Stimulated activated CD4-positive, alpha-beta T cell treated with anti-CD3 and anti-CD28 coated beads, Interleukin-12 subunit alpha, Interleukin-12 subunit beta, amount 100 ng/mL, for 24 hours (primary cell): Measurements from ENCODE around the gene ALOX15B.
"Not testable (repeated sequence)": the region's sequence is repeated elsewhere in the genome, so short reads cannot be mapped to it uniquely, and the experiment has no call there.

ENCODE experiments used
- DNase-seq, 2 experiments: peaks; one replicate each; pipeline ENCODE4 v3.0.0-alpha.2; 2020; ENCODE audit warnings: low read depth in 2 of 2

ALOX15B gene

DNA sequence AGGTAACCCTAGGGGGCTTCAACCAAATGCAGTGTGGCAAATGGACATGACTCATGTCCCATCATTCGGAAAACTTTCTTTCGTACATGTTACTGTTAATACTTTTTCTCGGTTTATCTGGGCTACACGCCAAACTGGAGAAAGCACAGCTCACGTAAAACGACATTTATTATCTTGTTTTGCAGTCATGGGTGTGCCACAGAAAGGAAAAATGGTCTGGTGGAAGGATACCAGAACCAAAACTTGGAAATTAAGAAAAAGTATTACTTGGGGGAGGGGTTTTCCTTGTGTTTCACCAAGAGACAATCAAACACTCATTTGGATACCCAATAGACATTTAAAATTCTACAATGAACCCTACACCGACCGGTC is 23.6 kb downstream of the ALOX15B start:
- no peak for DNase-seq

DNA sequence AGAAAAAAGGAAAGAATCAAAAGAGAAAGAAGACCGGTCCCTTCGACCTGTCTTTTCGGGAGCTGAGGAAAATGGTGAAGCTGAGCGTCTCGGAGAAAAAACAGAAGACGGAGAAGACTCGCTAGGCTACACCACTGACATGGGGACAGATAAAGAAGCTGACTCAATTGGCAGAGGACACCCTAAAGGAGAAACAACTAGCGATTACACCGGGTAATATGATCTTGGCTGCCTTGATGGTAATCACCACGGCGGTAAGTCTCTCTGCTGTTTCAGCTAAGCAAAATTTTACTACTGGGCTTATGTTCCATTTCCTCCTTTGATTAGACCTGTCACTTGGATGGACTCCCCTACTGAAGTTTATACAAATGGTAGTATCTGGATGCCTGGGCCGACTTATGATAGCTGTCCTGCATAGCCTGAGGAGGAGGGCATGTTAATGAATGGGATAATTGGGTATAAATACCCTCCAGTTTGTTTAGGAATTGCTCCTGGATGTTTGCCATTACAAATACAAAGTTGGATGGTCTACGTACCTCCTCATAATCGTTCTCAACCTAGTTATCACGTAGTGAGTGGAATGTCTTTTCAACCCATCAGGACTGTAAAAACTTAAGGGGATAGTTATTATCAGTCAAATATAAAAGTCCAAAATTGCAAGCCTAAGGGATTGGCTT is 24.1 kb downstream of the ALOX15B start:
- no peak for DNase-seq

DNA sequence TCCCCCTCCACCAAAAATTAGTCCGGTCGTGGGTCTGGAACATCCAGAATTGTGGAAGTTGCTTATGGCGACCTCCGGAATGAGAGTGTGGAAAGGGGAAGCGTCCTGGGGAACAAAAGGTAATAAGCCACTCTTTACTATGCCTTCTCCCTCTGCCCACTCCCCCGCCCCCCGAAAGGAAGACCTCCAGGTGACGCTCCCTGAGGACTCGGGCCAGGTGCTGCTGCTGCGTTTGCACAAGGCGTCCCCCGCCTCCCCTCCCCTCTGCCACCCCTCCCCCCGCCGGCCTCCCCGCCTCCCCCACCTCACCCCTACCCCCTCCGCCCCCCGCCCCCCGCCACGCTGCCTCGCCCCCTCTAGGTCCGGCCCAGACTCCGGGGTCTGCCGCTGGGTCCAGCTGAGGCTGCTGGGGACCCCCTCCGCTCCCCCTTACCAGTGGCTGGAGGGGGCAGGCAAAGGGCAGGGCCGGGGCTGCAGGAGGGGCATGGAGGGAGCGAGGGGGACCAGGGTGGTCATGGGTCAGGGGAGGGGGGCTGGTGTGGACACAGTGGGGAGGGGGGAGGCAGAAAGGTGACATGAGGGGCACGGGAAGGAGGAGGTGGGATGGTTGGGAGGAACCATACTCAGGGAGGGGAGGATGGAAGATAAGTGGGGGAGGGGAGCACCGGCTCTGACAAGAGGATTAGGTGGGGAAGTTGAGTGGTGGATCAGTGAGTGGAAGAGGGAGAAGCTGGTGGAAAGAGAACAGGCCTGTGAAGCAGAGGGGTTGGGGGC is 25.1 kb downstream of the ALOX15B start:
- DNase-seq, result no peak

DNA sequence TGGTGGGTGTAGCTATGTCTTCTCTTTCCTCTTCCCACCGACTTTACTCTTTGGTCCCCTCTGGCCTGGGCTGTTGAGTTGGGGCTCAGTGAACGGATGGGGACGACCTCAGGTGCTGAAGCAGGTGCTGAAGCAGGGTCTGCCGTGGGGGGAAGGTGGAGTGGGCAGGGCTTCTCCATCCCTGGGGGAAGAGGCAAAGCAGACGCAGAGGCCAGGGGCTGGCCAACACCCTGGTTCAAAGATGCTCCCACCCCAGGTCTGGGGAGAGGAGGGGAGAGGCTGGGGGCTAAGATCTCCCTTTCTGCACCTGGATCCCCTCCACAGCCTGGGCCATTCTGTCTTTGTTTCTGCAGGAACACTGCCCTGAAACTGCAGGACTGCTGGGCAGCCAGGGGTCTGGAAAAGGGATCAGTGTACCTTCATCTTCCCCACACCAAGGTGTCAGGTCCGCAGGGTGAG is 25.7 kb downstream of the ALOX15B start:
- no peak for DNase-seq

DNA sequence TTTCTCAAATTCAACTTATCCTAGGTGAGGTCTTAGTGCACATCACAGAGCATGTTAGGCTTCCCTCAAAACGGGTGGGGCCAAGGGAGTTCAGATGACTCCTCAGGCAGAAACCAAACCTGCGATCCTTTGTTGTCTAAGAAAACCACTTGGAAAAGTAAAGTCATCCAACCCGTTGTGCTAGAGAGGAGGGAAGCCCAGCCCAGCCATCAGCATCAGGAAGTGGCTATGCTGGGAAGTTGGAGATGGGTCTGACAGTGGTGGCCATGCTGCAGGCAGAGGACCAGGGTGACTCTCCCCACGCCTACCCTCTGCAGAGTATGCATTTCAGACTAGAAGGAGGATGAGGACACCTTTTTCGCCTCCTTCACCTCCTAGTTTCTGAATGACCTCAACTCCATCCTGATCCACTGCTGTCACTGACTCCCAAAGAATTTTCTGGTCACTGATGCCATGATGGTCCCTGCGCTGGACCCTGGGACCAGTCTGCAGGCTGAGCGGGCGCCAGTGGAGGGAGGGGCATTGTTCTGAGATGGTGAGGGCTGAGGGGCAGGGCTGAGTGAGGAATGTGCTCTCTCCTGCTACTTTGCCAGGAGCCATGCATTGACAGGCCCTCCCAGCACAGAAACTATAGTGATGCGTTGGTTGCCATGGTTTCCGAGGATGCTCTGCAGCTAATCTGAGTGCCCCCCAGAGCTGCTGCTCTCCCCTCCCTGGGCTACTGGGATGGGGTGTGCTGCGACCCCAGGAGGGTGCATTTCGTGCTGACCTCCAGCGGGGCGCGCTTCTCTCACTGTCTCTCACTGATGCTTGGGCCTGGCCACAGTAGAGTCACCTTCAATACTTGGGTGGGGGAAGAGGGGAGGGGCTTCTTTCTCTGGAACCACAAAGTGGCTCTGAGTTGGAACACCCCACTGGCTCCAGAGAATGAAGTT is 28.2 kb downstream of the ALOX15B start:
- DNase-seq, result no peak

DNA sequence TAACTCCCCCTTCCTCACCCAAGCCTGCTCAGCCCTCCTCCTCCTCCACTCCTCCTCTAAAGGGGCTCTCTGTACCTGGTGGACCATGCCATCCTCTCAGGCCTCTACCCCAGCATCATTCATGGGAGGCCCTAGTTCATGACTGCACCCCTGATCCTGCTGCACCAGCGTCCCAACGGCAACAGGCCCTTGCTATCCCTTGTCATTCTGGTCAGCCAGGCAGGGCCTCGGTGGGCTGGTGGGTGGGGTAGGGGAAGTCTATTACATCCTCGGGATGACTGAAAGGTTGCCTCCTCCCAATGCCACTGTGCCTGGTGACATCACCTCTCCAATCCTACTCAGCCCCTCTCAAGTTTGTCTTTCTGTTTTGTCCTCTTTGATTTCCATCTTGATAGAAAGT is 28.9 kb downstream of the ALOX15B start:
- no peak for DNase-seq

DNA sequence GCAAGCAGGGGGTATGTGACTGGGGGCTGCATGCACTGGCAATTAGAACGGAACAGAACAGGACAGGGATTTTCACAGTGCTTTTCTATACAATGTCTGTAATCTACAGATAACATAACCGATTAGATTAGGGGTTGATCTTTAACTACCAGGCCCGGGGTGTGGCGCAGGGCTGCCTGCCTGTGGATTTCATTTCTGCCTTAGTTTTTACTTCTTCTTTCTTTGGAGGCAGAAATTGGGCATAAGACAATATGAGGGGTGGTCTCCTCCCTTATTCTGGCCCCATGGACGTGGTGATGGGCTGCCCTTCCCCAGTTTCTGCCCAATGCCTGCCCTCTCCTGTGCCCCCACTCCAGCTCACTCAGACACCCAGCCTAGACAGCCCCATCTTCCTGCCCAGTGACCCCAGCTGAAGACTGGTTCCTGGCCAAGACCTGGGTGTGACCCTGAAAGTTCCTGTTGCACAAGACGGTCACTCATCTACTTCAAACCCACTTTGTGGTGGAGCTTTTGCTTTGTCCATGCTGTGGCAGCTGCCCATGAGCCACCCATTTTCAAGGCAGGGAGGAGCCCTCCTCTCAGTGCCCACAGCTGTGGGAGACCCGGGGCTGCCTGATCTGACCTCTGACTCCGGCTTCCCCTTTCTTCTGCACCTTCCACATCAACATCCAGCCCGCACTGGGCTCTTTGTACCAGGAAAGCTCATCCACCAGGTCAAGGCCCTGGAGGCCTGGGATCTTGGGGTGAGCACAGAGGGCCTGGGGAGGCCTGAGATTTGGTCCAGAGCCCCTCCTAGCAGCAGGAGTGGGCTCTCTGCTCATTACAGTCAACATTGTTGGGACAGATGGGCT is 30.1 kb downstream of the ALOX15B start:
- DNase-seq, result no peak

DNA sequence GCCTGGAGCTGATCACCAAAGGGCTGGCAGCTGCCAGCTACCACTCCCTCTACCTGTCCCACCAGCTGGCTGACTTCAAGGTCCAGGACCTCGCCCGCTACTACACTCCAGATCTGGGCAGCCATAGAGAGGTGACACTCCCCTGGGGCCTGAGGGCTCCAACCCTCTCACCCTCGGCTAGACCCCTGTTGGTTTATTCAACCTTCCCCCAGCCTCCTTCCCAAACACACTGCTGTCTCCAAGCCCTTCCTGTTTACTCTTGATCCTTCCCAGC is 30.7 kb downstream of the ALOX15B start:
- no peak for DNase-seq

DNA sequence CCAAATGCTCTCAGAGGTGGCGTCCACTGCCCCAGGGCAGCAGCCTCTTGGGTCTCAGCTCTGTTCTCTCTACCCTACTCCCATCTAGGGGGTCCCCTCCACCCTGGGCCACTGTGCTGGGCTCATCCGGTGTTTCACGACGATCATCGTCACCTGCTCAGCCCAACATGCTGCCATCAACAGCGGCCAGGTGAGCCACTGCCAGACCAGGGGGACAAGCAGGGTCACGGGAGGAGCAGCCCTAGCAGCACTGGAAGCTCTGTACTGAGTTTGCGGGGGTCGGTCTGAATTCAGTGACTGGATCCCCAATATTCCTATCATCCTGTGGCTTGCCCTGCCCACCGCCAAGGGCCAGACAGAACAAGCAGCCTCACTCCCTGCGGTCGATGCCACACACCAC is 32.6 kb downstream of the ALOX15B start:
- DNase-seq, result no peak

DNA sequence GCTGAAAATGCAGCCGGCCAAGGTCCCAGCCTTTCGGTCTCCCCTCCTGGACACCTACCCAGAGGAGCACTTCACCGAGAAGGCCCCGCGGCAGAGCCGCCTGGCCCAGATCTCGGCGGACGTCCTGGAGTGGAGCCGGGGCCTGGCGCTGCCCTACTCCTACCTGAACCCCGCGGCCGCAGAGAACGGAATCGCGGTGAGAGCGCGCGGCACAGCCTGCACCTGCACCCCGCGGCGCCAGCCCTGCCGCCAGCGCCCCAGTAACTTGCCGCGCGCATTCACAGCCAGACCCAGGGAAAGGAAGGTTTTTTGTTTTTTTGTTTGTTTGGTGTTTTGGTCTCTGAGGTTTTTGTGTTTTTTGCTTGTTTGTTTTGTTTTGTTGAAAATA is 33.5 kb downstream of the ALOX15B start:
- no peak for DNase-seq

DNA sequence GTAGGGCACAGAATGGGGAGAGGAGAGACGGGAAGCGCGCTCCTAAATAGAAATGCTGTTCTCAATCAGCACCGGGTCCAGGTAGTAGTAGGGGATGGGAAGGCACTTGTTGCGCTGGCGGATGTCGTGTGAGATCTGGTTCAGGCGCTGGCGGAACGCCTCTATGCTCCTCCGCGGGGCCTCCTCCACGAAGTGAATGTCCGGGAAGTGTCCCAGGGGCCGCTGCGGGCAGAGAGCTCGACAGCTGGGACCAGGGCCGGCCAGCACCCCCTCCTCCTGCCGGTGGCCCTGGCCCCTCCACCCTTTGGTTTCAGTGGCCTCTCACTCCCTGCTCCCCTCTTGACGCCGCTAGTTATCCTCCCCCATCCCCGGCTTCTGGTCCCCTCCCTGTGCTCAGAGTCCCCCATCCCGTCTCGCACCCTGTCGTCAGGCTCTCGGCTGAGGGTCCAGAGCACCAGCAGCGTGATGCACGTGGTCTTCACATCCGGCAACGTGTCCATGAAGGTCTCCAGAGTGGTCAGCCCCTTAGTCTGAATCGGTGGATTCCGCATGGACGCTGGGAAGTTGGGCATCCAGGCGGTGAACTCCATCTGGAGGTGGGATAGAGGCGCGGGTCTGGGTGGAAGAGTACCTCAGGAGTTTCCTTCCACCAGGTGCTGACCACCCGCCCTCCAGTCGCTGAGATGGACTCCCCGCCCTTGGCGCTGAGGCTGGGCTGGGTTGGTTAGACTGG is 34.0 kb downstream of the ALOX15B start:
- DNase-seq, result no peak

DNA sequence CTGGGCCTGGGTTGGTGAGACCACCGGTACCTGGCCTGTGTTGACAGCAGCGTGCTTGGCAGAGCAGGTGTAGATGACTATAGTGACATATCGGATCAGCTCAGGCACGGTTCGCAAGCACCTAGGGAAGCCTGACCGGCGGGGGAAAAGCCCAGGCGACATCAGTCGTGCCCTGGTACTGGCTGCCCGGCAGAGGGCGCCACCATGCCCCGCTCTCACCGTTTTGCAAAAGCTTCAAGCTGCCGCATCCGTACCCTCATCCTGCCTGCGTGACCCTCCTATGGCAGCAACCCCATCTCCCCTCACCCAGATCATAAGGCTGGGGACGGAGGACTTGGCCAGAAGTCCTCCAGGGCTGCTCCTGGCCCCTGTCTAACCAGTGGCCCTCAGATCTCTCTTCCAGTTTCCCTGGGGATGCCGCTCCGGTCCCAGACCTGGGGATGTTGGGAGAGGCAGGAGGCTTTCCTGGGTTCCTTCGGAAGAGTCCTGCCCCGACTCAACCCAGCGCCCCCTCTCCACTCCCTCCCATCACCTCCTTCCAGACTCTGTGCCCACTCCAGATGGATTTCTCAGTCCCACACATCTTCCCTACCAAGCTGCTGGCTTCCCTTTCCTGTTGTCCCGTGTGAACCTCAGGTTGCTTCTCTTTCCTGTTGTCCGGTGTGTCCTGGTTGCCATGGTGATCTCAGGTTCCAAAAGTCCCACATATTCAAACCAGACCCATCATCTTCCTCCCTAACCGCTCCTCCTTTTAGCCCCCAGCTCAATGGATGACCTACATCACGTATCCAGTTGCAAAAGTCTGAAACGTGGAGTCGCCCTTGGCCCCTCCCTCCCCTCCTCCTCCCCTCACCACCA is 35.0 kb downstream of the ALOX15B start:
- peak; percentile 68 to 87 for DNase-seq

DNA sequence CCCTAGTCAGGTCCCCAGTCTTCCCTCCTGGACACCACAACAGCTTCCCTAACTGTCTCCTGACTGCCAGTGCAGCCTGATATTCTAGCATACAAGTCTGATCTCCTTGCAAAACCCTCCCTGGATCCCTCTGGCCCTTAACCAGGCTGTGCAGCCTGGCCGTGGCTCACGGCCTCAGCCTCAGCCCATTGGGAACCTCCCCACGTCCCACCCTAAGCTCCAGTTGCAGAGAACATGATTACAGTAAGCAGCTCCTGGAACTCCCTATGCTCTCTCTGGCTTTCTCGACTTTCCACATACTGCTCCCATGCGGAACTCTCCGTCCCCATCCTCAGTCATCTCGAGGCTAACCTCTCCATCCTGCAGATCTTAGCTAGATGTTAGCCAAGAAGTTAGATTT is 35.7 kb downstream of the ALOX15B start:
- DNase-seq, result no peak

DNA sequence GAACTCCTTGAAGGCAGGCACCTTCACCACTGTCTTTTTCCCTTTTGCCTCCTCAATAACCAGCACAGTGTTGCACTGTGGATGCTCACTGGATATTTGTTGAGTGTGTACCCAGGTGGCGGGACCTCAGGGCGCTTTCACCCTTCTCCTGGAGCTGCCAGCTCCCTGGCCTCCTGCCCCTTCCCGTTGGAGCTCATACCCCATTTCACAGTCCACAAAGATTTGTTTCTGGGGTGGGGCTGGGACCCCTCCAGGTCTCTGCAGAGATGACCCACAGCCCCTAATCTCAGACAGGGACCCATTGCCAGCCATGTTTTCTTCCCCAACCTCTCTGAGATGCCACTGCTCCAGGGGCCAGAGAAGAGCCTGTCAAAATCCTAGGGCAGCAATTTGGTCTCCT is 36.2 kb downstream of the ALOX15B start:
- no peak for DNase-seq

DNA sequence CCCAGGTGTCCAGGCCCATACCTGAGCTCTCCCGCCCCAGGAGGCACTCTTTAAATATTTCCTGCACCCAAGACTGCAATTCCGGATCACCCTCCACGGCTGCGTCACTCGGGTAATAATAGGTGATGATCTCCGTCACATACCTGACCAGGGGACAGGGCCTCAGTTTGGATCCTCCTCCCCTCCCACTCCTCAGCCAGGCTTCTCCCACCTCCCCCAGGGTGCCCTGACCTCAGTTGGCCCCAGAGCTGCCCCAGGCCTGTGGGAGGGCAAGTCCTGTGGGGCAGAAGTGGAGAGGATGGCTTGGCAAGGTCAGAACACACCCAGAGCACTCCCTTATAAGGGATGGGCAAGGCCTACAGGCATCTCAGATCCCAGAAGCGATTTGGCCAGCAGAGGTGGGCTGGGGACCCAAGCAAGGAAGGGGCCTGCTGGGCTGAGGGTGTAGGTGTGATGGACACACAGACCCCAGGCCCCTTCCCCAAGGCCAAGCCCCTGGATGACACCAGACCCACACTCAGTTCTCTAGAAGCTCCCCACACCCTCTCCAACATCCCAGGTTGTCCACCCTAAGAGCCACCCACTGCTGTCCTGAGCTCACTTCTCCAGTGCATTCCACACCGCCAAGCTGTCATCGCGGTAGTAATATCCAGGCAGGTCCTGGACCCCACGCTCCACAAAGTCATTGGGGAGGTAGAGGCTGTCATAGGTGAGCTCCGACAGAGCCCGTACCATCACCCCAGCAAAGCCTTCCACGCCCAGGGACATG is 36.9 kb downstream of the ALOX15B start:
- DNase-seq, result no peak

DNA sequence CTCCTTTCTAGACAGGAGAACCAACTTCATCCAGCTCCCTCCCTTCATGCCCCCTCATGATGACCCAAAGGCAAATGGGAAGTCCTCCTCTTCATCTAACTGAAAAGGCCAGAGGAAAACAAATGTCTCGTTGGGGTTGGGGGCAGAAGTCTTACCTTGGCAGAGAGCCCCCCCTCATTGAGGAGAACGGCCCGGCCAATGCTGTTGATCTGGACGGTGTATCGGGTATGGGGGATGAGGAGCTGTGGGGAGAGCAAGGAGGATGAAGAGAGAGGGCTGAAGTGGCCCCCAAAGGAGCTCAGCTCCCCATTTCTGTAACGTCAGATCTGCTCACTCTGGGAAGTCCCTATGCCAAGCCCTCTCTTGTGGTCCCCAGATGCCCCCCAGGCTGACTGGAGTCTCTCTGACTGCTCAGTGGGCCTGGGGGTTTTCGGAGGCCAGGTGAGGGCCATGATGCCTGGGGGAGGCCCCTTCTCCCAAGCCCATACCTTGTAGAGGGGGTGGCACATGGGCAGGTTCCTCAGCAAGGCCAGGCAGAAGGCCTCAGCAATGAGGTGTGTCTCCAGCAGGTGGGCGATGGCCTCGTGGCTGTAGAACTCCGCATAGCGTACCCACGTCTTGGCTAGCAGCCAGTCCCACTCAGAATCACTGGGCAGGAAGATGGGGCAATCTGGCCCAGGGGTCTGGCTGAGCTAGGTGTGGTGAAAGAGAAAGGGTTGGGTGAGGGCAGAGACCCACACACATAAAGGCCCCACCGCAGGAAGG is 37.8 kb downstream of the ALOX15B start:
- no peak for DNase-seq

DNA sequence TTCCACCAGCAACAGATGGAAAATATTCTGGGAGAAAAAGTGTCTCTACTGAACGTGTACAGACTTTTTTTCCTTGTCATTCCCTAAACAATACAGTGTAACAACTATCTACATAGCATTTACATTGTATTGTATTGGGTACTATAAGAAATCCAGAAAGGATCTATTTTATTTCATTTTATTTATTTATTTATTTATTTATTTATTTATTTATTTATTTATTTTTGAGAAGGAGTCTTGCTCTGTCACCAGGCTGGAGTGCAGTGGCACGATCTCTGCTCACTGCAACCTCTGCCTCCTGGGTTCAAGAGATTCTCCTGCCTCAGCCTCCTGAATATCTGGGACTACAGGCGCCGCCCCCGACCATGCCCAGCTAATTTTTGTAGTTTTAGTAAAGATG is 39.1 kb downstream of the ALOX15B start:
- DNase-seq, result not testable (repeated sequence)
